ENCODE results near the gene ME3.

ME3 gene

DNA sequence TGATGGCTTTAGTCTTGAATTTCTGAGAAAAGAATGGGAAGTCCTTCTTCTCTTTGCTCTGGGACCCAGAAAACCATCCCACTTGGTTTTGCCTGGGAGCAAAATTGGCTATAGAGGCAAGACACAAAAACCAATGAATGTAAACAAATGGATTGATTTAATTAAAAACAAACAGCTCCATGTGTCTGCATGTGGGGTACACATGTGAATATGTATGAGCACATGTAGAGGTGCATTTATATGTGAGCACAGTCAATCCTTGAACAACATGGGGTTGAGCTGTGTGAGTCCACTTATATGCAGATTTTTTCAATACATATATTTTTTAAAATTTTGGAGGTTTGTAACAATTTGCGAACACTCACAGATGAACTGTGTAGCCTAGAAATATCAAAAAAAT is 210.5 kb downstream of the ME3 start:
- CTCF ChIA-PET, result interaction anchor here (0.8 to 1.7 kb wide), 4 partner anchors 17 to 356 kb away, joined by 3 to 5 read pairs (median 4); no protein-coding TSS in a partner anchor
- Histone ChIP-seq H3K27ac (ENCODE audit: insufficient read depth in 1 of 2, low read depth in 1 of 2, low read length in 2 of 2, poor library complexity in 1 of 2, severe bottlenecking in 2 of 2) (no peak overlapping the region), H3K4me1 (ENCODE audit: control extremely low read depth in 1 of 4, control insufficient read depth in 4 of 4, insufficient read depth in 4 of 4, low read length in 3 of 4) (no peaks in the 10 kb centered on the region), H3K36me3 (ENCODE audit: control insufficient read depth in 4 of 4, insufficient read depth in 4 of 4, low read length in 3 of 4) (peaks cover 0 to 24% (median 4%) of the 10 kb centered on the region in 4 experiments), H3K9me3 (ENCODE audit: control extremely low read depth in 1 of 5, control insufficient read depth in 4 of 5, insufficient read depth in 2 of 5, low read depth in 1 of 5, low read length in 4 of 5) (no peaks in the 10 kb centered on the region), H3K27me3 (replicated peaks in 2 of 5; ENCODE audit: control insufficient read depth in 4 of 5, insufficient read depth in 5 of 5, low read length in 4 of 5) (no peaks in the 10 kb centered on the region), H3K4me3 (ENCODE audit: control insufficient read depth in 1 of 7, extremely low read depth in 1 of 7, insufficient read depth in 4 of 7, low read depth in 2 of 7, low read length in 6 of 7) (no peak overlapping the region)
- DNase-seq, result no peak
- POLR2A ChIA-PET, result no interaction called here
- no CpG with 5 or more reads among the region's 1 CpG for WGBS (ENCODE audit: insufficient coverage)

DNA sequence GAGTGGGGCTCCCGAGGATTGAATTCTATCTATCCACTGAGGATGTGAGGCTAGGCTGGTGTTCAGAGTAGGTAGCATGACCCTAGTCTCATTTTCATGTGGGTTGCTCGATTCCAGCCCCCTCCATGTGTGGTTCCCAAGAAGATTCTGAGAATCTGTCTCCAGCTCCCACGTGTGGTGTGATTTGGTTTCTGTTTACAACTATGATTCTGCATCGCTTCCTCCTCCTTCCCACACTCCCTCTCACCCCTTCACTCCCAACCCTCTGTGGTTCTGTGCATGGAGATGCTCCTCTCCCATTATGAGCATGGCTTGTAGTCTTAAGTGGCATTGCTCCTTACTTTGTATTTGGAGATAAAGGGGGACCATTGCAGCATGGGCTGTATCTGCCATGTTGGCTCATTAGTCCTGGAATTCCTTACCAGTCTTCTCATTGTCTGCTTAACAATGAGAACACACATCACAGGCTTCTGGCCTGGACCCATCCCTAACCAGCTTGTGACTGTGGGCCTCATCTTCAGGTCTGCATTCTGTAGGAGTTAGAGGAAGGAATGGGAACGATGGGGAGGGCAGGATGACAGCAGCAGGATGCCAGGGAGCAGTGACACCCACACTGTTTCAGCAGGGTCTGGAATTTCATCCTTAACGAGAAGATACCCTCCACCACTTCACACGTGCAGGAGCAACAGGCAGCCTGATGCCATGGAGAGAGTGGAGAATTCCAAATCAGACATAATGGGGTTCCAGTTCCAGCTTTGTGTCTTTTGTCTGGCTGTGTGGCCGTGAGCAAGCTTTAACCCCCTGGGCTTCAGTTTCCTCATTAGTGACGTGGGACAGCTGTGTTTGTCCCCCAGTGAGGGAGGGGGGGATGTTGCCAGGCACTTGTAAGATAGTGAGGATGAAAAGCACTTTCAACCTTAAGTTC is 211.7 kb downstream of the ME3 start:
- WGBS (ENCODE audit: insufficient coverage), result 100% methylated on average over 2 of the region's 9 CpGs
- H3K9me3 ChIP-seq (ENCODE audit: control extremely low read depth in 1 of 5, control insufficient read depth in 4 of 5, insufficient read depth in 2 of 5, low read depth in 1 of 5, low read length in 4 of 5), result no peaks in the 10 kb centered on the region
- no peaks in the 10 kb centered on the region for H3K27me3 ChIP-seq (replicated peaks in 2 of 5; ENCODE audit: control insufficient read depth in 4 of 5, insufficient read depth in 5 of 5, low read length in 4 of 5)
- no peaks in the 10 kb centered on the region for H3K4me1 ChIP-seq (ENCODE audit: control extremely low read depth in 1 of 4, control insufficient read depth in 4 of 4, insufficient read depth in 4 of 4, low read length in 3 of 4)
- ChIA-PET POLR2A (no interaction called here), CTCF (interaction anchor here (0.6 to 0.8 kb wide), 2 partner anchors 15 to 22 kb away, joined by 3 read pairs; no protein-coding TSS in a partner anchor)
- H3K27ac ChIP-seq (ENCODE audit: insufficient read depth in 1 of 2, low read depth in 1 of 2, low read length in 2 of 2, poor library complexity in 1 of 2, severe bottlenecking in 2 of 2), result no peak overlapping the region
- H3K4me3 ChIP-seq (ENCODE audit: control insufficient read depth in 1 of 7, extremely low read depth in 1 of 7, insufficient read depth in 4 of 7, low read depth in 2 of 7, low read length in 6 of 7), result no peak overlapping the region
- peaks cover 0 to 24% (median 3%) of the 10 kb centered on the region in 4 experiments for H3K36me3 ChIP-seq (ENCODE audit: control insufficient read depth in 4 of 4, insufficient read depth in 4 of 4, low read length in 3 of 4)
- DNase-seq, result peak in 1 of 3 donors; percentile 10

DNA sequence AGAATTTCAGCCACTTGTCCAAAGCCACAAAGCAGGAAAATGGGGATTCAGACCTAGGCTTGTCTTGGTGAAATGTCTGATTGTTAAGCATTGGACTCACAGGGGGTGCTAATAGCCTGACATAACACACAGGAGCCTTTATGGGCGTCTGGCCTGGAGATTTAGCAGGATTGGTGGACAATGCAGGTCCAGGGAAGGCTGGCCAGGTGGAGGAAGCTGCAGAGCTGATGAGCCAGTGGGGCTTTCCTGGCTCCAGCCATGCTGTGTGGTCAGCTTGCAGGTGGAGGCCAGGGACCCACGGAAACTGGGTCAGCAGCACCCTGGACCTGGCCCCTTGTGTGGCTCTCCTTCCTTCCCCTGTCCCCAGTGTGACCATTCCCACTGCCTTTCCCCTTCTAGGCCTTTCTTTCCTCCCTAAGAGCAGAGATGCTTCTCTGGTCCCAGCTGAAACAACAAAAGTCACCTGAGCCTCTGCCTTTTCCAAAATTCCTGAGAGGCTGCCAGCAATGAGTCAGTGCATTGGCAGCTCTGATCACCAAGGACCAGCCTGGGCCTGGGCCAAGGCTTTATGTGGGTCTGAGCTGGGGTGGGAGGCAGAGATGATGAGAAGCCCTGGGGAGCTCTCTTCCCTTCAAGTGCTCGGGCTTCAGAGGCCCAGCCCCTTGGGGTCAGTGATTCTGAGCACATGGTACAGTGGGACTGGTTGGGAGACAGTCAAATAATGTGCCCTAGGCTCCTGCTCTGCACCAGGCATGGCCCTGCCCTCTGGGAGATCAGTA is 212.5 kb downstream of the ME3 start:
- no peak for DNase-seq
- no peak overlapping the region for H3K4me3 ChIP-seq (ENCODE audit: control insufficient read depth in 1 of 7, extremely low read depth in 1 of 7, insufficient read depth in 4 of 7, low read depth in 2 of 7, low read length in 6 of 7)
- POLR2A ChIA-PET, result interaction anchor here (0.6 kb wide), 1 partner anchor 168 kb away, joined by 3 read pairs; no protein-coding TSS in a partner anchor
- no peak overlapping the region for H3K27ac ChIP-seq (ENCODE audit: insufficient read depth in 1 of 2, low read depth in 1 of 2, low read length in 2 of 2, poor library complexity in 1 of 2, severe bottlenecking in 2 of 2)
- 100% methylated on average over 1 of the region's 3 CpGs for WGBS (ENCODE audit: insufficient coverage)
- H3K4me1 ChIP-seq (ENCODE audit: control extremely low read depth in 1 of 4, control insufficient read depth in 4 of 4, insufficient read depth in 4 of 4, low read length in 3 of 4), result no peaks in the 10 kb centered on the region
- H3K27me3 ChIP-seq (replicated peaks in 2 of 5; ENCODE audit: control insufficient read depth in 4 of 5, insufficient read depth in 5 of 5, low read length in 4 of 5), result no peaks in the 10 kb centered on the region
- H3K9me3 ChIP-seq (ENCODE audit: control extremely low read depth in 1 of 5, control insufficient read depth in 4 of 5, insufficient read depth in 2 of 5, low read depth in 1 of 5, low read length in 4 of 5), result no peaks in the 10 kb centered on the region
- CTCF ChIA-PET, result interaction anchor here (0.9 to 1.2 kb wide), 2 partner anchors 9 to 149 kb away, joined by 3 read pairs; no protein-coding TSS in a partner anchor
- peaks cover 0 to 17% (median 2%) of the 10 kb centered on the region in 4 experiments for H3K36me3 ChIP-seq (ENCODE audit: control insufficient read depth in 4 of 4, insufficient read depth in 4 of 4, low read length in 3 of 4)

DNA sequence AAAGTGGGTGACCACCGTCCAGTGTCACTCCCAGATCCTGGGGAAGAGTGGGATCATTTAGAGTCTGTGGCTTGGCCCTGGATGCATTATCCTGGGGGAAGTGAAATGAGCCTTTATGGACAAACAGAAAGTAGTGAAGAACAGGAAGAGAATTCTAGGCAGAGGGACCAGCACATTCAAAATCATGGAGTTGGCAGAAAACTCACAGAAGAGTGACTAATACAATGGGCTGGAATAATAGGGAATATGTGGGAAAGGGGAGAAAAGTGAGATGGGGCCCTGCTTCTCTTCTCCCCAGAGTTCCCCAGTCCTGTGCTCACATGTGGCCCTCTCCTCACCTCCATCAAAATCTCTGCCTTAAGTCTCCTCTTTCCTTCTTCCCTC is 213.4 kb downstream of the ME3 start:
- H3K27ac ChIP-seq (ENCODE audit: insufficient read depth in 1 of 2, low read depth in 1 of 2, low read length in 2 of 2, poor library complexity in 1 of 2, severe bottlenecking in 2 of 2), result no peak overlapping the region
- H3K36me3 ChIP-seq (ENCODE audit: control insufficient read depth in 4 of 4, insufficient read depth in 4 of 4, low read length in 3 of 4), result peaks cover 0 to 12% (median under 1%) of the 10 kb centered on the region in 4 experiments
- no peaks in the 10 kb centered on the region for H3K9me3 ChIP-seq (ENCODE audit: control extremely low read depth in 1 of 5, control insufficient read depth in 4 of 5, insufficient read depth in 2 of 5, low read depth in 1 of 5, low read length in 4 of 5)
- no peaks in the 10 kb centered on the region for H3K27me3 ChIP-seq (replicated peaks in 2 of 5; ENCODE audit: control insufficient read depth in 4 of 5, insufficient read depth in 5 of 5, low read length in 4 of 5)
- no peak overlapping the region for H3K4me3 ChIP-seq (ENCODE audit: control insufficient read depth in 1 of 7, extremely low read depth in 1 of 7, insufficient read depth in 4 of 7, low read depth in 2 of 7, low read length in 6 of 7)
- ChIA-PET CTCF (interaction anchor here (1.2 to 5.4 kb wide), 3 partner anchors 12 to 358 kb away, joined by 3 to 33 read pairs (median 9); no protein-coding TSS in a partner anchor), POLR2A (no interaction called here)
- no peak for DNase-seq
- 90% methylated on average over 1 of the region's 1 CpG for WGBS (ENCODE audit: insufficient coverage)
- H3K4me1 ChIP-seq (ENCODE audit: control extremely low read depth in 1 of 4, control insufficient read depth in 4 of 4, insufficient read depth in 4 of 4, low read length in 3 of 4), result no peaks in the 10 kb centered on the region

DNA sequence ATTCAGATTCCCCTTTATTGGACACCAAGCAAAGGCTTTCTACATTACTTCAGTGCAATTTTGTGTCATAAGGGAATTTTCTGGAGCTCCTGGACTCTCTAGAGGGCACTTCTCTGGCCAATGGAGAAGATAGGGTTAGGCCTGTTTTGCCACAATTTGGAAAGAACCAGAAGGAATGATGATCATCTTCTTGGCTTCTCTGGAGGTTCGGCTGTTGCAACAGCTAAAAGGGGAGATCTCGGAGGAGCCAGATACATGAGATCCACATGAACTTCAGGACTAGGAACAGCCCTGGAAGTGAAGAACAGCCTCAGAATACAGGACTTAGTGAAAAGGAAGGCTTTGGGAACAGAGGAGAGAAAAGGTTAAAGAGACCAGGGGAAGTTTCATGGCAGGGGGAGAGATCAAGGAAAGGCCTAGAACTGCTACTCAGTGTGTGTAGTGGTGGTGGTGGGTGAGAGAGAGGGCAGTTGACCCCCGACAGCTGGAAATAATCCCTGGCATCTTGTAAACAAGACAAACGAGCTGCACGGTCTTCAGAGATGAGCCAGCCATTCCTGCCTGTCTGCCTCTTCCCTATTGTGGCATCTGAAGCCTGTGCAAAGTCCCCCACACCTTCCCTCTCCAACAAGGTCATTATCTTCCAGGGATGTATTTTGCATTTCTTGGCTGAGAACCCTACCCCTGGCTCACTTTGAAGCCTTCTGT is 214.0 kb downstream of the ME3 start:
- CTCF ChIA-PET, result interaction anchor here (1.1 to 5.4 kb wide), 5 partner anchors 10 to 363 kb away, joined by 3 to 33 read pairs (median 10); no protein-coding TSS in a partner anchor
- 96% methylated on average over 5 of the region's 5 CpGs for WGBS (ENCODE audit: insufficient coverage)

DNA sequence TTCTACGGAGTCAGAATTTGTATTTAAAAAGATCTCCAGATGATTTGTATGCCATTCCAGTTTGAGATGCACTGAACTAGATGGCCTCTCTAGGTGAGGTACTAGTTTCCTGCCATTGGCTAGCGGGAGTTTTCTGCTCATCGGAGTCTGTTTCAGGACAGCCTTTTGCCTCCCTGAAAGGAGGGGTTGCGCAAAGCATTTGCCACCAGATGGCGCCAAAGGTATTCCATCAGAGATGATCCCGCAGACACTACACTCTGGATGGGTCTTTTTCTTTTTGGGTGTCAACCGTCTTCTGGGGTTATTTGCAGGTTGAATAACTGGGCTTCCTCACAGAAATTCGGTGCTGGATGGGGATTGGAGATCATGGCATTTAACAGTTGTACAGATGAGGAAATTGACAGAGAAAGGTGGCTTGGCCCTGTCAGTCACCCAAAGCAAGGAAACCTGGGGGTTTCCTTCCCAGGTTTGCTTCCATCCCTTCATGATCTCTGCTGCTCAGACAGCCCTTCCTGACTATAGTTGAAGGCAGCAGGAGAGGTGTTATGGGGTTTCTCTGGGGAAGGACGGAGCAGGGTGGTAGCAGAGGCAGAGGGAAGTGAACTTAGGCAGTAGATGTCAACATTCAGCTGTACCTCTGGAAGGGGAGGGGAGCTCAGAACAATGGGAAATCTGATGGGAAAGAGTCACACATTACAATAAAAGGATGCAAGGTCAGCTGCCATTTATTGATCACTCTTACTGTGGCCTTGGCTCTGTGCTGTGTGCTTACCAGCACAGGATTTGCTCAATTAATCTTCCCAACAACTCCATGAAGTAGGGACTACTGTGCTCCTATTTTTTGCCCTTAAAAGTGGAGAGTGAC is 216.1 kb downstream of the ME3 start:
- POLR2A ChIA-PET, result no interaction called here

More for the DNA sequence above, 214.0 kb downstream of the ME3 start:
- Histone ChIP-seq H3K27ac (ENCODE audit: insufficient read depth in 1 of 2, low read depth in 1 of 2, low read length in 2 of 2, poor library complexity in 1 of 2, severe bottlenecking in 2 of 2) (no peak overlapping the region), H3K4me1 (ENCODE audit: control extremely low read depth in 1 of 4, control insufficient read depth in 4 of 4, insufficient read depth in 4 of 4, low read length in 3 of 4) (no peaks in the 10 kb centered on the region), H3K9me3 (ENCODE audit: control extremely low read depth in 1 of 5, control insufficient read depth in 4 of 5, insufficient read depth in 2 of 5, low read depth in 1 of 5, low read length in 4 of 5) (no peaks in the 10 kb centered on the region), H3K36me3 (ENCODE audit: control insufficient read depth in 4 of 4, insufficient read depth in 4 of 4, low read length in 3 of 4) (peaks cover 0 to 12% (median under 1%) of the 10 kb centered on the region in 4 experiments), H3K4me3 (ENCODE audit: control insufficient read depth in 1 of 7, extremely low read depth in 1 of 7, insufficient read depth in 4 of 7, low read depth in 2 of 7, low read length in 6 of 7) (no peak overlapping the region), H3K27me3 (replicated peaks in 2 of 5; ENCODE audit: control insufficient read depth in 4 of 5, insufficient read depth in 5 of 5, low read length in 4 of 5) (no peaks in the 10 kb centered on the region)
- POLR2A ChIA-PET, result no interaction called here
- no peak for DNase-seq

More for the DNA sequence above, 216.1 kb downstream of the ME3 start:
- Histone ChIP-seq H3K36me3 (ENCODE audit: control insufficient read depth in 4 of 4, insufficient read depth in 4 of 4, low read length in 3 of 4) (peaks cover 0 to under 1% (median 0%) of the 10 kb centered on the region in 4 experiments), H3K4me3 (ENCODE audit: control insufficient read depth in 1 of 7, extremely low read depth in 1 of 7, insufficient read depth in 4 of 7, low read depth in 2 of 7, low read length in 6 of 7) (no peak overlapping the region), H3K27ac (ENCODE audit: insufficient read depth in 1 of 2, low read depth in 1 of 2, low read length in 2 of 2, poor library complexity in 1 of 2, severe bottlenecking in 2 of 2) (no peak overlapping the region), H3K9me3 (ENCODE audit: control extremely low read depth in 1 of 5, control insufficient read depth in 4 of 5, insufficient read depth in 2 of 5, low read depth in 1 of 5, low read length in 4 of 5) (no peaks in the 10 kb centered on the region), H3K4me1 (ENCODE audit: control extremely low read depth in 1 of 4, control insufficient read depth in 4 of 4, insufficient read depth in 4 of 4, low read length in 3 of 4) (no peaks in the 10 kb centered on the region), H3K27me3 (replicated peaks in 2 of 5; ENCODE audit: control insufficient read depth in 4 of 5, insufficient read depth in 5 of 5, low read length in 4 of 5) (no peaks in the 10 kb centered on the region)
- WGBS (ENCODE audit: insufficient coverage), result 16% methylated on average over 7 of the region's 9 CpGs
- CTCF ChIA-PET, result interaction anchor here (0.6 to 5.4 kb wide), 30 partner anchors 9 to 367 kb away, joined by 3 to 33 read pairs (median 4); no protein-coding TSS in a partner anchor
- peak; percentile 72 to 82 (median 76) for DNase-seq

All from common myeloid progenitor, CD34-positive (primary cell).